ENCODE results near the gene EPS8L3.

- no peak for TF ChIP-seq GABPA (IDR thresholded peaks at IDR 0.05; ENCODE audit: low read depth)
- no peak for TF ChIP-seq CTCF (IDR thresholded peaks at IDR 0.05 in 2 of 3, conservative IDR thresholded peaks at IDR 0.05 in 1 of 3; ENCODE audit: control insufficient read depth in 2 of 3, extremely low read depth in 1 of 3, insufficient read depth in 1 of 3, low read depth in 3 of 3, low read length in 3 of 3)
- no peak for TF ChIP-seq CREM (IDR thresholded peaks at IDR 0.05; ENCODE audit: low read depth)
- no peak for TF ChIP-seq POLR2A (IDR thresholded peaks at IDR 0.05; ENCODE audit: low read depth, low read length)
Measured at GRCh38 chr1:109777436-109777835, 13.7 kb upstream of the EPS8L3 start.

All from GM12878 (cell line).